Gastroesophageal sphincter (tissue), 4 donors: ENCODE data around the gene ACTL8. TPM values are rescaled to one million over a fixed set of nuclear protein-coding genes. Genes with fewer than 3 reads are reported as not detected.

Experiments used
- ATAC-seq: fragments of 150-250 bp; one replicate; pipeline ENCODE4 v1.9.1; 2016; ENCODE audit warnings: mild to moderate bottlenecking, moderate library complexity
- H3K27ac ChIP-seq, 4 donors: fragments of 200-600 bp; sonication (generic) in 3 of 4; 1 replicate in 3 of 4; 2 replicates in 1 of 4; pipeline ENCODE4 v1.5.1; 2016 to 2019
- H3K27me3 ChIP-seq: fragments of 200-600 bp; sonication (generic); one replicate; pipeline ENCODE4 v1.5.1; 2019
- H3K36me3 ChIP-seq, 2 donors: fragments of 200-600 bp; sonication (generic); one replicate each; pipeline ENCODE4 v1.5.1; 2019; ENCODE audit warnings: control low read depth in 1 of 2
- H3K4me1 ChIP-seq, 3 donors: fragments of 200-600 bp; sonication (generic); 1 replicate in 2 of 3; 2 replicates in 1 of 3; pipeline ENCODE4 v1.5.1; 2016 to 2019; ENCODE audit warnings: control low read depth in 2 of 3
- H3K4me3 ChIP-seq, 2 donors: fragments of 200-600 bp; sonication (generic); one replicate each; pipeline ENCODE4 v1.5.1; 2019; ENCODE audit warnings: mild to moderate bottlenecking in 1 of 2, moderate library complexity in 1 of 2
- H3K9me3 ChIP-seq, 3 donors: fragments of 200-600 bp; sonication (generic); one replicate each; pipeline ENCODE4 v1.5.1; 2017 to 2019; ENCODE audit warnings: control low read depth in 2 of 3
- EP300 ChIP-seq: sonication (generic); formaldehyde crosslinking; IDR thresholded peaks from one replicate; pipeline ENCODE4 v1.6.1; 2017; ENCODE audit warnings: antibody characterized with exemption, mild to moderate bottlenecking
- POLR2A ChIP-seq, 2 donors: fragments of 450-650 bp; IDR thresholded peaks; one replicate each; pipeline ENCODE4 v1.6.1; 2017; ENCODE audit warnings: antibody characterized with exemption in 2 of 2, mild to moderate bottlenecking in 2 of 2, moderate library complexity in 1 of 2
- POLR2AphosphoS5 ChIP-seq: sonication (generic); formaldehyde crosslinking; IDR thresholded peaks from one replicate; pipeline ENCODE4 v1.6.1; 2017; ENCODE audit warnings: antibody characterized with exemption
- WGBS, 2 donors: methylation state at CpG; one replicate each; pipeline ENCODE4 v1.1.5; 2018; ENCODE audit warnings: low coverage in 1 of 2; 5-methylcytosine and 5-hydroxymethylcytosine counted together
- total RNA-seq, 4 donors: library from RNA; depleted of rRNA; stranded (reverse); fragments of >200 nt; gene quantifications; one replicate each; pipeline ENCODE4 v1.1.0, GENCODE V29; 2016
- TF ChIP-seq, protein P1 (sequence below), 4 experiments: fragments of 200-600 bp in 2 of 4; fragments of 450-650 bp in 2 of 4; sonication (generic) in 1 of 4; IDR thresholded peaks; one replicate each; pipeline ENCODE4 v1.5.1; 2017 to 2019; ENCODE audit warnings: antibody characterized with exemption in 4 of 4, mild to moderate bottlenecking in 2 of 4, moderate library complexity in 2 of 4

Gene ACTL8
- total RNA-seq, 4 donors from 2014 or later = not detected

GRCh38 chr1:17733661-17734060 lies 21.5 kb upstream of the ACTL8 start:
- 54% methylated on average over 5 of the region's 21 CpGs; no CpG with 5 or more reads in 1 of the 2 donors for WGBS, 2 donors
- H3K27ac ChIP-seq = no peak overlapping the region
- TF ChIP-seq POLR2A (IDR thresholded peaks at IDR 0.05) (no peak), POLR2AphosphoS5 (no peak), EP300 (no peak)
- TF ChIP-seq, protein P1, sequence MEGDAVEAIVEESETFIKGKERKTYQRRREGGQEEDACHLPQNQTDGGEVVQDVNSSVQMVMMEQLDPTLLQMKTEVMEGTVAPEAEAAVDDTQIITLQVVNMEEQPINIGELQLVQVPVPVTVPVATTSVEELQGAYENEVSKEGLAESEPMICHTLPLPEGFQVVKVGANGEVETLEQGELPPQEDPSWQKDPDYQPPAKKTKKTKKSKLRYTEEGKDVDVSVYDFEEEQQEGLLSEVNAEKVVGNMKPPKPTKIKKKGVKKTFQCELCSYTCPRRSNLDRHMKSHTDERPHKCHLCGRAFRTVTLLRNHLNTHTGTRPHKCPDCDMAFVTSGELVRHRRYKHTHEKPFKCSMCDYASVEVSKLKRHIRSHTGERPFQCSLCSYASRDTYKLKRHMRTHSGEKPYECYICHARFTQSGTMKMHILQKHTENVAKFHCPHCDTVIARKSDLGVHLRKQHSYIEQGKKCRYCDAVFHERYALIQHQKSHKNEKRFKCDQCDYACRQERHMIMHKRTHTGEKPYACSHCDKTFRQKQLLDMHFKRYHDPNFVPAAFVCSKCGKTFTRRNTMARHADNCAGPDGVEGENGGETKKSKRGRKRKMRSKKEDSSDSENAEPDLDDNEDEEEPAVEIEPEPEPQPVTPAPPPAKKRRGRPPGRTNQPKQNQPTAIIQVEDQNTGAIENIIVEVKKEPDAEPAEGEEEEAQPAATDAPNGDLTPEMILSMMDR (IDR thresholded peaks at IDR 0.05) = no peak
- no peaks in the 10 kb centered on the region for H3K9me3 ChIP-seq
- H3K27me3 ChIP-seq = peaks cover 46% of the 10 kb centered on the region
- no peak overlapping the region for H3K4me3 ChIP-seq
- H3K4me1 ChIP-seq = no peaks in the 10 kb centered on the region
- ATAC-seq = no peak
- H3K36me3 ChIP-seq = no peaks in the 10 kb centered on the region

- no peaks in the 10 kb centered on the region for H3K36me3 ChIP-seq
- H3K27ac ChIP-seq = no peak overlapping the region
- no peaks in the 10 kb centered on the region for H3K4me1 ChIP-seq
- peaks cover 41% of the 10 kb centered on the region for H3K27me3 ChIP-seq
- no peaks in the 10 kb centered on the region for H3K9me3 ChIP-seq
- no peak for ATAC-seq
- TF ChIP-seq POLR2AphosphoS5 (no peak), POLR2A (IDR thresholded peaks at IDR 0.05) (no peak), EP300 (no peak)
- TF ChIP-seq, protein P1 (IDR thresholded peaks at IDR 0.05) = no peak
- no peak overlapping the region for H3K4me3 ChIP-seq
- WGBS, 2 donors = 73 to 90% methylated on average over 2 to 7 of the region's 7 CpGs
Measured at GRCh38 chr1:17734609-17735008, 20.5 kb upstream of the ACTL8 start.

GRCh38 chr1:17735348-17735747 lies 19.8 kb upstream of the ACTL8 start:
- Histone ChIP-seq H3K27me3 (peaks cover 44% of the 10 kb centered on the region), H3K4me3 (no peak overlapping the region), H3K4me1 (no peaks in the 10 kb centered on the region), H3K9me3 (no peaks in the 10 kb centered on the region), H3K27ac (no peak overlapping the region), H3K36me3 (no peaks in the 10 kb centered on the region)
- ATAC-seq = no peak
- TF ChIP-seq EP300 = no peak
- TF ChIP-seq, protein P1 (IDR thresholded peaks at IDR 0.05) = no peak
- no peak for TF ChIP-seq POLR2A (IDR thresholded peaks at IDR 0.05)
- TF ChIP-seq POLR2AphosphoS5 = no peak
- 80% methylated on average over 1 of the region's 2 CpGs; no CpG with 5 or more reads in 1 of the 2 donors for WGBS, 2 donors

- Histone ChIP-seq H3K4me3 (no peak overlapping the region), H3K27me3 (peaks cover 48% of the 10 kb centered on the region), H3K27ac (no peak overlapping the region), H3K4me1 (no peaks in the 10 kb centered on the region), H3K9me3 (no peaks in the 10 kb centered on the region), H3K36me3 (no peaks in the 10 kb centered on the region)
- WGBS, 2 donors = 19 to 20% methylated on average over 3 of the region's 7 CpGs
- ATAC-seq = no peak
- TF ChIP-seq POLR2AphosphoS5 (no peak), POLR2A (IDR thresholded peaks at IDR 0.05) (no peak), EP300 (no peak)
- TF ChIP-seq, protein P1 (IDR thresholded peaks at IDR 0.05) = no peak
Measured at GRCh38 chr1:17735793-17736192, 19.3 kb upstream of the ACTL8 start.

- Histone ChIP-seq H3K4me3 (no peak overlapping the region), H3K9me3 (no peaks in the 10 kb centered on the region), H3K27ac (no peak overlapping the region), H3K4me1 (no peaks in the 10 kb centered on the region), H3K27me3 (peaks cover 57% of the 10 kb centered on the region), H3K36me3 (no peaks in the 10 kb centered on the region)
- TF ChIP-seq POLR2AphosphoS5 (no peak), EP300 (no peak), POLR2A (IDR thresholded peaks at IDR 0.05) (no peak)
- TF ChIP-seq, protein P1 (IDR thresholded peaks at IDR 0.05) = no peak
- 93% methylated on average over 2 of the region's 6 CpGs; no CpG with 5 or more reads in 1 of the 2 donors for WGBS, 2 donors
- ATAC-seq = no peak
Measured at GRCh38 chr1:17736625-17737024, 18.5 kb upstream of the ACTL8 start.
